Parathyroid adenoma (tissue), 2 donors: Measurements from ENCODE around the gene SLC10A1.
"Not testable (repeated sequence)": the region's sequence is repeated elsewhere in the genome, so short reads cannot be mapped to it uniquely, and the experiment has no call there.

ENCODE experiments used
- H2AFZ ChIP-seq: fragments of 300-600 bp; sonication (generic); one replicate; pipeline ENCODE4 v1.7.0; 2017; ENCODE audit warnings: antibody characterized with exemption, mild to moderate bottlenecking
- H3K27ac ChIP-seq: fragments of 300-600 bp; sonication (generic); one replicate; pipeline ENCODE4 v1.7.0; 2017
- H3K27me3 ChIP-seq: fragments of 300-600 bp; sonication (generic); one replicate; pipeline ENCODE4 v1.7.0; 2017; ENCODE audit warnings: low read length; ENCODE audit not compliant: control insufficient read depth, insufficient read depth
- H3K36me3 ChIP-seq: fragments of 300-600 bp; sonication (generic); one replicate; pipeline ENCODE4 v1.7.0; 2017; ENCODE audit warnings: low read length; ENCODE audit not compliant: control insufficient read depth, insufficient read depth
- H3K4me1 ChIP-seq: fragments of 300-600 bp; sonication (generic); one replicate; pipeline ENCODE4 v1.7.0; 2017; ENCODE audit warnings: control low read depth
- H3K4me2 ChIP-seq: fragments of 300-600 bp; sonication (generic); one replicate; pipeline ENCODE4 v1.7.0; 2017; ENCODE audit warnings: low read length
- H3K4me3 ChIP-seq: fragments of 300-600 bp; sonication (generic); one replicate; pipeline ENCODE4 v1.7.0; 2017; ENCODE audit warnings: low read depth, low read length
- H3K79me2 ChIP-seq: fragments of 300-600 bp; sonication (generic); one replicate; pipeline ENCODE4 v1.7.0; 2017; ENCODE audit warnings: control low read depth
- H3K9ac ChIP-seq: fragments of 300-600 bp; sonication (generic); one replicate; pipeline ENCODE4 v1.7.0; 2017; ENCODE audit warnings: mild to moderate bottlenecking
- H3K9me3 ChIP-seq: fragments of 300-600 bp; sonication (generic); one replicate; pipeline ENCODE4 v1.7.0; 2017; ENCODE audit warnings: low read length; ENCODE audit not compliant: control insufficient read depth
- CTCF ChIP-seq: fragments of 300-600 bp; sonication (generic); IDR thresholded peaks from one replicate; pipeline ENCODE4 v1.7.0; 2017; ENCODE audit warnings: antibody characterized with exemption, mild to moderate bottlenecking
- donor health status: primary hyperparathyroidism.

SLC10A1 gene

GRCh38 chr14:69818758-69819191 is 21.7 kb upstream of the SLC10A1 start:
- Histone ChIP-seq H3K4me3 (no peak overlapping the region), H3K9ac (no peak overlapping the region), H3K27me3 (no peaks in the 10 kb centered on the region), H3K79me2 (no peaks in the 10 kb centered on the region), H2AFZ (no peak overlapping the region), H3K4me2 (no peak overlapping the region), H3K4me1 (no peaks in the 10 kb centered on the region), H3K27ac (no peak overlapping the region), H3K9me3 (no peaks in the 10 kb centered on the region), H3K36me3 (no peaks in the 10 kb centered on the region)
- peak; percentile 96 for TF ChIP-seq CTCF

- no peak overlapping the region for H2AFZ ChIP-seq
- no peaks in the 10 kb centered on the region for H3K9me3 ChIP-seq
- no peak overlapping the region for H3K4me3 ChIP-seq
- no peaks in the 10 kb centered on the region for H3K79me2 ChIP-seq
- no peak for TF ChIP-seq CTCF
- H3K27me3 ChIP-seq = no peaks in the 10 kb centered on the region
- no peaks in the 10 kb centered on the region for H3K4me1 ChIP-seq
- H3K27ac ChIP-seq = no peak overlapping the region
- H3K4me2 ChIP-seq = no peak overlapping the region
- no peak overlapping the region for H3K9ac ChIP-seq
- H3K36me3 ChIP-seq = no peaks in the 10 kb centered on the region
Observed at GRCh38 chr14:69816216-69816615, 19.2 kb upstream of the SLC10A1 start.

- H3K27ac ChIP-seq = no peak overlapping the region
- H3K36me3 ChIP-seq = no peaks in the 10 kb centered on the region
- H3K9ac ChIP-seq = no peak overlapping the region
- H3K9me3 ChIP-seq = no peaks in the 10 kb centered on the region
- no peaks in the 10 kb centered on the region for H3K4me1 ChIP-seq
- no peak overlapping the region for H3K4me3 ChIP-seq
- no peaks in the 10 kb centered on the region for H3K79me2 ChIP-seq
- no peak for TF ChIP-seq CTCF
- H3K4me2 ChIP-seq = no peak overlapping the region
- H2AFZ ChIP-seq = no peak overlapping the region
- H3K27me3 ChIP-seq = no peaks in the 10 kb centered on the region
Observed at GRCh38 chr14:69815556-69815955, 18.5 kb upstream of the SLC10A1 start.

- Histone ChIP-seq H3K4me3 (no peak overlapping the region), H3K79me2 (no peaks in the 10 kb centered on the region), H3K36me3 (no peaks in the 10 kb centered on the region), H3K27ac (no peak overlapping the region), H2AFZ (no peak overlapping the region), H3K27me3 (no peaks in the 10 kb centered on the region), H3K4me2 (no peak overlapping the region), H3K4me1 (no peaks in the 10 kb centered on the region), H3K9me3 (no peaks in the 10 kb centered on the region), H3K9ac (no peak overlapping the region)
- TF ChIP-seq CTCF = no peak
Observed at GRCh38 chr14:69814397-69814796, 17.4 kb upstream of the SLC10A1 start.

GRCh38 chr14:69813346-69813745 is 16.3 kb upstream of the SLC10A1 start:
- H3K9me3 ChIP-seq, H3K4me3 ChIP-seq, H3K79me2 ChIP-seq, H3K9ac ChIP-seq, H3K27ac ChIP-seq, H3K4me2 ChIP-seq, H3K27me3 ChIP-seq, H3K36me3 ChIP-seq, H2AFZ ChIP-seq, H3K4me1 ChIP-seq: not testable (repeated sequence)
